ENCODE results near the gene GSAP. TPM values are rescaled to one million over a fixed set of nuclear protein-coding genes. Genes with fewer than 3 reads are reported as not detected.

GSAP gene
- total and polyA plus RNA-seq, 9 of the 15 experiments (the other 6 are each of a cell fraction or from before 2014, with no cell fraction given) = 0.13 TPM; not detected in 8

DNA sequence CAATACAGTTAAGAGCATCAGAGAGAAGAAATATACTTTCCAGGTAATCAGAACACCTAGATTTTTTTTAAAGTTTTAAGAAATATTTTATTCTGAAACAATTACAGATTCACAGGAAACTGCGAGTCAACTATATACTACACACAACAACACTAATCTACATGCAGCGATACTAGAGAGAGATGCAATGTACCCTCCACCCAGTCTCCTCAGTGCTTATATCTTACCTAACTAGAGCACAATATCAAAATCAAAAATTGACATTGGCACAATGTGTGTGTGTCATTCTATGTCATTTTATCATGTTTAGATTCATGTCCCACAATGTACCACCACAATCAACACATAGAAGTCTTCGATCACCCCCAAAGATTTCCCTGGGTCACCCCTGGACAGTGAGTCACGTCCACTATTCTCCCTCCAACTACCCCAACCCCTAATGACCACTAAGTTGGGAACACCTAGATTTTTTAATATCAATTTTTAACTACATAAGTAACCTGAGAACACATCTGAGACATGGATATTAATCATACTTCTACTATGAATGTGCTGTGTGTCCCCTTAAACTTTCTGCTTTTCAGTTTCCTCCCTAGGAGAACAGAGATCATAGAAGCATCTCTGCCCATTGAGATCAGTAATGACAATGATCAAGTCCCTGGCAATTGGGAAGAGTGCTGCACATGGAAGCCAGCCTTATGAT, 86.5 kb downstream of the GSAP start:
- CTCF ChIA-PET (ENCODE audit: low intra/inter-chr PET ratio) = no interaction called here
- intact Hi-C loops (cut with micrococcal nuclease) = loop anchor here (2.0 to 5.0 kb wide), 2 partner anchors 83 to 812 kb away; no protein-coding TSS in a partner anchor
- TF ChIP-seq ZNF133 (CRISPR knock-in tag; IDR thresholded peaks at IDR 0.05) = no peak
- TF ChIP-seq ARID4B (CRISPR knock-in tag; IDR thresholded peaks at IDR 0.05) = no peak
- TF ChIP-seq RNF219 (CRISPR knock-in tag; IDR thresholded peaks at IDR 0.05) = no peak
- no peak for TF ChIP-seq E2F5 (CRISPR knock-in tag; IDR thresholded peaks at IDR 0.05)
- no peak for TF ChIP-seq MTA1 (IDR thresholded peaks at IDR 0.05; ENCODE audit: borderline replicate concordance)
- TF ChIP-seq SMAD2 (IDR thresholded peaks at IDR 0.05; ENCODE audit: low read depth, low read length) = no peak
- TF ChIP-seq SMC3 (conservative IDR thresholded peaks at IDR 0.05; ENCODE audit: insufficient read depth, low read depth, low read length) = no peak
- TF ChIP-seq, protein P1, sequence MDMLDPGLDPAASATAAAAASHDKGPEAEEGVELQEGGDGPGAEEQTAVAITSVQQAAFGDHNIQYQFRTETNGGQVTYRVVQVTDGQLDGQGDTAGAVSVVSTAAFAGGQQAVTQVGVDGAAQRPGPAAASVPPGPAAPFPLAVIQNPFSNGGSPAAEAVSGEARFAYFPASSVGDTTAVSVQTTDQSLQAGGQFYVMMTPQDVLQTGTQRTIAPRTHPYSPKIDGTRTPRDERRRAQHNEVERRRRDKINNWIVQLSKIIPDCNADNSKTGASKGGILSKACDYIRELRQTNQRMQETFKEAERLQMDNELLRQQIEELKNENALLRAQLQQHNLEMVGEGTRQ (CRISPR knock-in tag; IDR thresholded peaks at IDR 0.05) = no peak

More for the DNA sequence above, 86.5 kb downstream of the GSAP start:
- BruUV-seq (replicated peaks) = no TSS peak
- Histone ChIP-seq H3K9me3 (replicated peaks; ENCODE audit: control insufficient read depth, insufficient read depth, low read depth, low read length) (no peaks in the 10 kb centered on the region), H3K9ac (ENCODE audit: insufficient read depth in 1 of 2, low read depth in 2 of 2, low read length in 2 of 2) (no peak overlapping the region), H3K4me1 (replicated peaks in 1 of 2; ENCODE audit: control insufficient read depth in 2 of 2, insufficient read depth in 2 of 2, low read length in 2 of 2) (no peaks in the 10 kb centered on the region), H3K27ac (ENCODE audit: extremely low read depth, low read depth, low read length) (no peak overlapping the region), H4K20me1 (replicated peaks; ENCODE audit: control insufficient read depth, insufficient read depth, low read length) (no peaks in the 10 kb centered on the region), H3K4me2 (ENCODE audit: insufficient read depth, low read length) (no peak overlapping the region), H3K4me3 (no peak overlapping the region), H2AFZ (ENCODE audit: low read depth, low read length) (no peak overlapping the region), H3K9me1 (ENCODE audit: control insufficient read depth, insufficient read depth, low read length) (no peaks in the 10 kb centered on the region), H3K36me3 (ENCODE audit: control insufficient read depth, insufficient read depth, low read length) (no peaks in the 10 kb centered on the region), H3K79me2 (ENCODE audit: control insufficient read depth, insufficient read depth, low read length) (no peaks in the 10 kb centered on the region), H3K27me3 (ENCODE audit: control insufficient read depth in 2 of 2, insufficient read depth in 2 of 2, low read length in 2 of 2) (peaks cover 9 to 15% of the 10 kb centered on the region in 2 experiments; a peak in 4 of 5 replicates)
- ATAC-seq = no peak
- FAIRE-seq = no peak
- no peak for DNase-seq (ENCODE audit: extremely low read depth in 1 of 4, low spot score in 3 of 4)
- POLR2A ChIA-PET = no interaction called here
- WGBS (ENCODE audit: insufficient coverage, low coverage, missing lambda C conversion rate) = 5% methylated on average over 4 of the region's 4 CpGs
- in situ Hi-C loops (cut with MboI) = no loop called here
